GM19035 (cell line): ENCODE results near the gene PITPNM3.

ENCODE experiments used
- ATAC-seq: cut with Tn5 transposase; IDR thresholded peaks from one replicate; pipeline ENCODE4 v1.9.1; 2021; ENCODE audit not compliant: unreplicated experiment

The PITPNM3 gene

DNA sequence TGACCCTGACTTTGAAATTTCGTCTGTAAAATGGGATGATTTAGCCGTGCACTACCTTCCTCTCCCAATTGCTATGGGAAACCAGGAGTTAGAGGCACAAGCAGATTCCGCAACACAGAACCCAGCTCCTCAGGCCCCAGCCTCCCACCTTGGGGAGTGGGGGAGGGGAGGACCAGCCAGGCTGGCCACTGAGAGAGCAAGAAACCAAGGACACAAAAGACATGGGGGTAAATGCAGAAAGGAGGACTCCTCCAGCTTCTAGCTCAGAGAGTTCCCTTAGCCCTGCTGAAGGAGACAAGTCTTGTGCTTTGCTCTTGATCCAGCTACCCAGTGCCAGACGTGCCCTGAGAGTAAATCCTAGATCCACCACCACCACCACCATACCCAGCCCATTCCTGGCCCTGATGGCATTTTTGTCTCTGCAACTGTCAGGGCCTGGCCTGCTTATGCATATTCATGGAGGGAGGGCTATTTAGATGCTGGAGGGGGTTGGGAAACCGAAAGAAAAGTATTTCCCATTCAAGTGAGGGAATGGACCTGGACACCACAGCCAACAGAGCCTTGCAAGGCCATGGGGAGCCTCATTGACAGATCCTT is 25.9 kb downstream of the PITPNM3 start:
- ATAC-seq, result no peak

DNA sequence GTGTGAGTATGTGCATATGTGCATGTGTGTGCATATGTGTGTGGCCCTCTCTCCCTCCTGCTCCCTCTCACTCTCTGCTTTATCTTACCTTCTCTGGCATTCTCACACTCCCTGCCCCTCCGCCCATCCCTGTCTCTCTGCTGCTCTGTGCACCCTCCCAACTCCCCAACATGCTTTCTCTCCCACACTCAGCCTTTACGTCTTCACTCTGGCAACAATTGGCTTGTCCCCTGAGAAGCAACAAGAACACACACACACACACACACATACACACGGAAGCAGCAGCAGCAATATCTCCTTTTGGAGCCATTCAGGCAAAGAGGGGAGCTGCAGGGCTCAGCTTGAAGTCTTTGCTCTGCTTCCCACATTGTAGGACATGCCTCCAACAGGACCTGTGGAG is 27.8 kb downstream of the PITPNM3 start:
- ATAC-seq, result no peak

DNA sequence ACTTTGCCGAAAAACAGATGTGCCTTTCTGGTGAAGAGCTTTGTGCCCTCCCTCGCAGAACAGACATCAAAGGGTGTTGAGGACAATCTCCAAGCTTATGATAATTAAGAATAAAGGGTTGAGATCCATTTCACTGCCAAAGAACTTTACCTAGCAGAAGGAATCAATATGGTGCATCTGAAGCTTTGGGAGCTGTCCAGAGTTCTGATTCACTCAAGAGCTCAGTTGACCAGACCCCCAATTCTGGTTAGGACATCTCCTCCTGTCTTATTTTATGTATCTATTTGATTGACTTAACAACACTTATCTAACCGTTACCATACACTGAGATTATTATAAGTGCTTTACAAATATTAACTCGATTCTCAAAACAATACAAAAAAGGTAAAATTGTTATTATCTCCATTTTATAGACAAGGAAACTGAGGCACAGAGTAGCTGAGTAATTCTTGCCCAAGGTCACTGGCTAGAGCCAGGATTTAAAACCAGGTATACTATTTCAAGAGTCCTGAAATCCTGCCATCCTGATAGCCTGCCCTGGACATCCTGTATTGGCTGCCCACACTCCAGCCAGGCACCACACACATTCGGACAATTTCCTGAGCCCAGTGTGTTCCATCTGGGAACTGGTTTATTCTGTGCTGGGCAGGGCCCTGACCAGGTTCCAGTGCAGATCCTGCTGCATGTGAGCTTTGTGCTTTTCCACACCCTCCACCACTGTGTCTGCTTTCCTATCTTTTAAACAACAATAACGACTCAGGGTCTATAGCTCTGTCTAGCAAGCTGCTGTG is 29.8 kb downstream of the PITPNM3 start:
- ATAC-seq, result no peak

DNA sequence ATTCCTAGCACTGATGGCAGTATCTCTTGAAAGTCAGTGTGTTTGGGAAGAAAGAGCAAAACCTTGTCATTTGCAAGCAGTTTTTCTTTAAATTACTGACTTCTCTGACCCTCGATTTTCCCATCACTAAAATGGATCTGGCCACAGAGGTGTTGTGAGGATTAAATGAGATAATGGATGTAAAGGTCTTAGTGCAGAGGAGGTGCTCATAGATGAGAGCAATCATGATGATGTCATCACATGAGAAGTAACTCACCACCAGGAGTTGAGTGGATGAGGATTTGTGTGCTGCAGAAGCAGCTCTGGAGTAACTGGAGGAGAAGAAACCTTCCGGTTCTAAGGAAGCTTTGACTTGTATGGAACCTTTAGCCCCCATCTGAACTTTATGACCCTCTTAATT is 30.6 kb downstream of the PITPNM3 start:
- ATAC-seq, result no peak

DNA sequence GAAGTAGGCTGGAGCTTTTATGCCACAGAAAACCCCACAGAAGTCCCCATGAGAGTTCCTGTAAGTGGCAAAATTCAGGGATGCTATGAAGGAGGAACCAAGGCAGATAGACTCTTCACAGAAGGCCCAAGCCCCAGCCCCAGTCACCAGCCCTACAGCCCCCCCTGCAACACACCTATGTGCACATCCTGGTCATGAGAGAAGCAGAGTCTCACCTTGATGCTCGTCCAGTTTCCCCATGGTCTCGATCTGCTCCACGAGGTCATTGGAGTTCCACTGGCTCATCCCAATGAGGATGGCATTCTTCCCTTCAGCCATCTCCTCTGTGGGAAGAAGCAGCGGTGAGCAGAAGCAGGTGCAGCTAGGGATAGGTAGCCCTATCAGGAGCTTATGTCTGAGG is 31.2 kb downstream of the PITPNM3 start:
- no peak for ATAC-seq

DNA sequence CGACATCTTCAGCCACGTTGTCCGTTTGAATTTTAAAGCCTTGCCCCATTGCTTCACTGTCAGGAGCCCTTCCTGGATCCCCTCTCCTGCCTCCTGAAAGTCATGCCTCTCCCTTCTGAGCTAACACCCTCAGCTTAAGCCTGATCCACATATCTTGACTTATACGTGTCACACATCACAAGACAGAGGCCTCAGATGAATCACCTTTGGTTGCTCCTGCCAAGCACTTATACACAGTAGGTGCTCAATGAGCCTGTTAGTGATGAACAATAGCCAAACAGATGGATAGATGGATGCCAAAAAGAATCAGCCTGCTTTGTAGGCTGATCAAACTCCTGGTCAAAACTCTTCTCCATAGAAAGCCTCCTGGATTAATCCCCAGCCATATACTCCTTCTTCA is 31.8 kb downstream of the PITPNM3 start:
- ATAC-seq, result no peak

DNA sequence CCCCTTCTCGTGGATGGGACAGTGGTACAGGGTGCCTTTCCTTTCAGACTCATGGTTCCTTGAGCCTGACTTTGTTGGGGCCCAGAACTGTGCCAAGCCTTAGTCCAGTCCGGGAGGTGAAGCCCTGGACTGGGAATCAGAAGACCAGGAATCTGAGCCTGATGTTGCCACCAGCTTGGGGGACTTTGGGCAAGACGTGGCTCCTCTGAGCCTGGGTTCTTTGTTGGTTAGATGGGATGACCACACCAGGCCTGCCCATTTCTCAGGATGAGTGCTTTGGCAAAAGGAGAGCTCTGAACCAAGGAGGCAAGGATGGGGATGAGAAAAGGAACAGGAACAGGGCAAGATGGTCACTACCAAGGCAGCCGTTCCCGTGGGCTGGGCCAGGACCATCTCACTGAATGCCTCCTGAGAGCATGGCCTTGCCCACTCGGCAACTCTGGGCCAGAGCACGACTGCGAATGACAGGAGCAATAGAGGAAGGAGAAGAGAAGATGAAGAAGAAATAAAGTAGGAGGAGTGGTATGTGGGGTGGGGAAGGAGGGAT is 32.5 kb downstream of the PITPNM3 start:
- no peak for ATAC-seq

DNA sequence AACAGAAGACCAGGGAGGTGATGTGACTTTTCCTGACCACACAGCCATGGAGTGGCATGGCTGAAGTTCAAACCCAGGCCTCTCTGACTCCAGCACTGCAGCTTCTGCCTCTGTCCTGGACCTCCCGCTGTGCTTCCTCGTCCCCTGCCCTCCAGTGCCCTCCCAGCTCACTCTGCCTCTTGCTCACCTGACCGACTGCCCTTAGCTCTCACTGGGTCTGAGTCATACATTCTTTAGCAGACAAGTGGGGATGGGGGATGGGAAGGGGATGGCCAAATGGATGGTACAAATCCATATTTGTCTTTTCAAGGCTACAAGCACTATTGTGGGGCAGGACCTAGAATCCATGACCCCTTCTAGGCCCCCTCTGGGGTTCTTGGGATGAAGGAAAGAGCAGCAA is 33.0 kb downstream of the PITPNM3 start:
- ATAC-seq, result no peak

DNA sequence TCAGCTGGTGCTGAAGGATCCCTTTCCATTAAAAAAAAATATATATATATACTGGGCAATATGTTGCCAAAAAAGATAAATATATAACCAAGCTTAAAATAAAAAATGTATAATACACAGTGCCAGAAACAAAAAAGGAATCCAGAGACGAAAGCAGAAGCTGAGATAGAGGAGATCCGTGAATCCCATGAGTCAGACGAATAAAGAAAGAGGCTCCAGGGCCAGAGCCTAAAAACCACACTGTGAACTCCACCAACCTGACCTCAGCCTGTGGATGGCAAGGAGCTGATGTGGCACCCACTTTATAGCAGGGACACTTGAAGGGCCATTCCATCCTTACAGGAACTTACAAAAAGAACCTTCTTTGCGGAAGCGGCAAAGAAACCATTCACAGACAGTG is 34.8 kb downstream of the PITPNM3 start:
- ATAC-seq, result no peak

DNA sequence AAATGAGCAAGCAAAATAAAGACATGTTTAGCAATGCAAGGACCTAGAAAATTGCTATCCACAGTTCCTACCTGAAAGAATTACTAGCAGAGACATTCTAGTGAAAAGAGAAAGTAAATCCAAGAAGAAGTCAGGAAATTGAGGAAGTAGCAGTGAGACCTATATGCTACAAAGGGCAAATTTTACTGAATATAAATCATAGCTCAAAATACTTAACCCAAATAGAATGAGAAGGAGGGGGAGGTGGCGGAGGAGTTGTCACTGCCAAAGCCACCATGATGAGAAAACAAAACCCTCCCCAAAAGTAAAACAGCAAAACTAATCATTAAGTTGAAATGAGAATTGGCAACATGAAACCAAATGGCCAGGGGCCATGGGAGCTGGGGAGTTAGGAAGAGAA is 39.3 kb downstream of the PITPNM3 start:
- ATAC-seq, result no peak

DNA sequence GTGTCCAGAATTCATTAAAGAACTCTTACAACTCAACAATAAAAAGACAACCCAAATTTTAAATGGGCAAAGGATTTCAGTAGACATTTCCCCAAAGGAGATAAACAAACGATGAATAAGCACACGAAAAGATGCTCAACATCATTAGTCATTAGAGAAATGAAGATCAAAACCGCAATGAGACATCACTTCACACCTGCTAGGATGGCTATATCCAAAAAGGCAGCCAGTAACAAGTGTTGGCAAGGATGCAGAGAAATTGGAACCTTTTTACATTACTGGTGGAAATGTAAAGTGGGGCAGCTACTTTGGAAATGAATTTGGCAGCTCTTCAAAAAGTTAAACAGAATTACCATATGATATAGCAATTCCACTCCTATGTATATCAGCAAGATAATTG is 42.0 kb downstream of the PITPNM3 start:
- no peak for ATAC-seq

DNA sequence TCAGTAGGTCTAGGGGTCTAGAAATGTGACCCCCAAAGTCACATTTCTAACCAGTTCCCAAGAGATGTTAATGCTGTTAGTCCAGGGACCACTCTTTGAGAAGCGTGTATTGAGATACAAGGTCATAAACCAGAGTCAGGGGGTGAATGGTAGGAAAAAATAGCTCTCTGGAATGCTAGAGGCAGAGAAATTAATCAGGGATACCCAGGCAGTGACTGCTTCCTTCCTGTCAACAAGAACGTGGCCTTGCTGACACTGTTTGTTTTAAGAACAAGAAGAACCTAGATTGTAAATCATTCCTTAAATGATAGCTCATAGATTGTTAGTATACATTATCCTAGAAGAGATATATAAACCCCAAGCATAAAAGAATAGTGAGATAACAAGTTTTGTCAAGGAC is 43.8 kb downstream of the PITPNM3 start:
- ATAC-seq, result no peak

DNA sequence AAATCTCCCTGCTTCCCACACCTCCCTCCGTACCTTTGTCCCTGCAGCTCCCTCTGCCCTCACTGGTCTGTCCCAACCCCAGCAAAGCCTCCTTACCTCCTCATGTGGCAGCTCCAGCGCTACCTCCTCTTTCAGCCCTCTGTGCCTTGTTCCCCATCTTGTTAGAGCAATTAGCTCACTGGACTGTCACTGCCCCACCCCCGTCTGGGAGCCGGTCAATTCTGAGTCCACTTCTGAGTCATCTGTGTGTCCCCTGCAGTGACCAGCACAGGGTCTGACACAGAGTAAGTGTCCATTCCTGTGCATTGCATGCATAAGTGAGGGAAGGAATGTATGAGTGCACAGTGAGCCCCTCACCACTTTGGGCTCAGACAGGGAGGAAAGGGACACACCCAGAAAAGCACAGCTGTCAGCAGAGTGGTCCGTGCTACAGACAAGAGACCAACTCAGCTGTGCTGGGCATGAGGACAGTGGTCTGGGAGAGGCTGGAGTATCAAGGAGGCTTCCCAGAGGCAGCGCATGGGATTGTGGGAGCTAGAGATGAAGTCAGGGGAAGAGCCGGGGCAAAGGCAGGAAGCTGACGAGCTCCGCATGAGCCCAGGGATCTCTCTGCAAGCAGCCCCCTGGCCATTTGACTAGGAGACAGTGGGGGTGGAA is 45.9 kb downstream of the PITPNM3 start:
- ATAC-seq, result no peak

DNA sequence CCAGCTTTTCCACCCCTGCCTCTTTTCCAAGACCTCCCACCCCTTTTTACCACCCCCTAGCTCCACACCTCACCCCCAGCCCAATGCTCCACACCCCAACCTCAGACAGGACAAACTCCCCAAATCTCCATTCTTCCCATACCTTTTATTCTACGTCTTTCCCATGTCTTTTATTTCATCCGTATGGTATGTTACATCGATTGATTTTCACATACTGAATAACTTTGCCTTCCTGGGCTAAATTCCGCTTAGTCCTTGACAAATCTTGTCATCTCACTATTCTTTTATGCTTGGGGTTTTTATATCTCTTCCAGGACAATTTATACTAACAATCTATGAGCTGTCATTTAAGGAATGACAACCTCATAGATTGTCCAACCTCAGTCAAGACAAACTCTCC is 46.4 kb downstream of the PITPNM3 start:
- no peak for ATAC-seq

DNA sequence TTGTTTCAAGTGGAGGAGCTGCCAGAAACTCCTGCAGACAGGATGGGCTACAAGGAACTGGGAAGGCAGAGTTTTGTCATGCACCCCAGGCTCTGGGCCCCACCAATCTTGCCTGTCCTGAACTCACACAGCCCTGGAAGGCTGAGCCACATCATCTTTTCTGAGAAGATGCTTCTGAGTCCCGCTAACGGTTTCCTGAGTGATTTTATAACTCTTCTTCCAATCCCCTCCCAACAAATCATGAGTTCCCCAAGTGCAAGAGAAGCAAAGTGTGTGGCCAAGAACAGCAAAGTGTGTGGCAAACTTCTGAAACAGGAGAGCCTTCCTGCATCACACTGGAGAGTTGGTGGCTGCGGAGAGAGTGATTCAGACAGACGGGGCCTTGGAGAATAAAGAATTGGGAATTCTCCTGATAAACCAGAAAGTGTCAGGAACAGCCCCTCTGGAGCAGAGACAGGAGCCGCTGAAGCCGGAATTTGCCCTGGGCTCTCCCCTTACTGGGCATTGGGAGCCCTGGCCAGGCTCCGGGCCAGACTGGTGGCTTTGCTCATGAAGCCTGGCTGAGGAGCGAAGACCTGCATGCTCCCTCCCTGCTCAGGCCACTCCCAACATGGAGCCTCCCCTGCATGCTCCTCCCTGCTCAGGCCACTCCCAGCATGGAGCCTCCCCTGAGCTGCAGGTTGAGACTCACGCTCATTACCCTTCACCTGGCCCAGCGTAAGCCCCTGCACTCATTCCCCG is 47.2 kb downstream of the PITPNM3 start:
- no peak for ATAC-seq

DNA sequence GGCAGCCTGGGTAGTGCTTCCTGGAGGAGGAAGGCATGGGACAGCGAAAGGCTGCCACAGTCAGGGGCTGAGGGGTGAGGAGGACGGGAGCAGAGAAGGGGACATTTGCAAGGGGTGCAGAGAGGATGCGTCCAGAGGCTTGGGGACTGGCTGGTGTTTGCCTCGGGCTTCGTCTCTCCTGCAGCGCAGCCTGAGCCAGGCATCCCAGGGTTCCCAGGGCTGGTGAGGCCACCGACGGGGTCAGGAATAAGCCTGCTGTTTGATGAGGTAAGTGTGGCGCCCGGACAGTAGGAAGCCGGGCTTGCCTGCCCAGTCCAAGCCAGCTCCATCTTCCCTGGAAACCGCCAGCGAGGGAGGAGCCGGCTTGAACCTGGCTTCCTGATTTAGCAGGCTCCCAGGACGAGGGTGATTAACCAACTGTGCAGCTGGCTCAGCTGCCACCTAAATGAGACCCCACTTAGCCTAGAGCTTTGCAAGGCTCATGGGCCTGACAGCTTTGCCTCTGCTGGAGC is 47.8 kb downstream of the PITPNM3 start:
- no peak for ATAC-seq

DNA sequence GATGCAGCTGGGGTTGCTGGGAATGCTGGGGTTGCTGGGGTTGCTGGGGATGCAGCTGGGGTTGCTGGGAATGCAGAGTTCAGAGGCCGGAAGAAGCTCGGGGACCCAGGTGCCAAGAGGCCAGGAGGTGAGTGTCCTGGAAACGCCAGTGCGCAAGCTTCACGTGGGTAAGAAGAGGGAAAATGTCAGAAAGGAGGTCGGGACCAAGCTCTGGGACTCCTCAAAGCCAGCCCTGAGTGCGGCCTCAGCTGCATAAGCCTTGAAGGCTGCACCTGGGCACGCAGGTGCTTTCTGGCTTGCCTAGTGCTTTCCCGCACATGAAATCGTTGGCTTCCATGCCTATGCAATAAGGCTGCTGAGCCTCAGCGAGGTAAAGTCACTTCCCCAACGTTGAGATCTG is 48.3 kb downstream of the PITPNM3 start:
- no peak for ATAC-seq

DNA sequence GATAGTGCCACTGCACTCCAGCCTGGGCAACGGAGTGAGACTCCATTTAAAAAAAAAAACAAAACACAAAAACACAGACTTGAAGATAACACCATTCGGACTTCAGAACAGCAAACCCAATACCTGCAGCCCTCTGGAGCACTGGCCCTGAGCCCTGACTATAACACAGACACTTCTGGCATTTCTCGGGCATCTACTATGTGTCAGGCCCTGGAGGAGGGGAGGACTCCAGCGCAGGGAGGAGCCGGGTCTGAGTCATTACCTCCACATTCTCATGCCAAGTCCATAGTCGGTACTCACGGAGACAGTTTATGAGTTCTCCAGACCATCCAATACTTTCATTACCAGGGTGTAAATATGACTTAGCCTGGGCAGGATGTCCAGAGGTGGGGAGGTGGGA is 48.8 kb downstream of the PITPNM3 start:
- ATAC-seq, result no peak

DNA sequence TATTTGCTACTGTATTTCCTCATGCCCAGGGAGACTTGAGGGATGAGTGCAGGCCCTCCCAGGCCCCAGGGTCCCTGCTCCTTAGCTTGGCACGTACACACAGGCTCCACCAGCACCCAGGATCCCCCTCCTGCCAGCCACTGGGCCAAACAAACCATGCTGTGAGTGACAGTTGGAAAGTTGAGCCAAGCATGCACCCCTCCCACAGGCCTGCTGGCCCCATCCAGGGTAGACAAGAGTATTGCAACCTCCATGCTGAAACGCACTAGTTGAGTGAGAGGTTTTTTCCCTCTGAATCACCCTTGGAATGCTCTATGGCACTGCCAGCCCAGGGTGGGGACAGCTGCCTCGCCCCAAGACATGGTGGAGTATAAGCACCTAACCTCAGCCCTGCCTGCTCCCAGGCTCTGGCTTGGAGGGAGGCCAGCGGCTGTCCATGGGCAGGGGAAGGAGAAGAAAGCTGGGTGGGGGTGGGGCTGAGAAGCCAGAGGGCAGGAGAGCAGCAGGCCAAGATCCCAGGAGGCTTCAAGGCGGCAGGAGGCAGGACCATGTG is 49.6 kb downstream of the PITPNM3 start:
- no peak for ATAC-seq

DNA sequence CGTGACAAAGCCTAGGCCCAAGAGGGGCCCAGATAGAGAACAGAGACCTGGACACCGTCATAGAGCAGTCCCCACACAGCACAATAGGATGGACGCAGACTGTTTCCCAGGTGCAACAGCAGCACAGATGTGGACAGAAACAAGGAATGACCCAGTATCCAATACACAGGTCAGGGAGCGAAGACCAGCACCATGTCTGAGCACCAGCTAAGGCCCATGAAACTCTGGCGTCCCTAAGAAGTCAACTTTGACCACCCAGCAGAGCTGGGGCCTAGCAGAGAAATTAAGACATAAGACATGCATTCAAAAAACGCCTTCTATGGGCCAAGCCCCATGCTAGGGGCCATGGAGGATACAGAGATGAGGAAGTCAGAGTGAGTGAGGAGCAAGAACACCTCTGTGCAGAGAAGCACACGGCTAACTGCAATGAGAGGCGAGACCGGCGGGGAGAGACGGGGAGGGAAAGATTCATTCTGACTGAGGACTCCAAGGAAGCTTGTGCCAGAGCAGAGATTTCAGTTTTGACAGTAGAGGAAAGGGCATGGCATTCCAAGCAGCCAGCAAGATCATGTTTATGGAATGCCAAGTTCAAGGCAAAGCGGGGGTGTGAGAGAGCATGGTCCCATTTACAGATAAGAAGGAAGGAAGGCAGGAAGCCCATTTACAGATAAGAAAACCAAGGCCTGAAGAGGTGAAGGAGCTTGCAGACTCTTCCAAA is 50.8 kb downstream of the PITPNM3 start:
- ATAC-seq, result no peak
